HEK293 (cell line): ENCODE measurements around the gene JMJD7.

ENCODE experiments used
- CTCF ChIA-PET: fragments of 350-600 bp; formaldehyde crosslinking; extraction: SDS; loops from one replicate; lab custom pipeline; 2021; ENCODE audit warnings: antibody characterized with exemption; lab: Yijun Ruan, JAX
- POLR2A ChIA-PET: fragments of 300-600 bp; formaldehyde crosslinking; extraction: SDS; loops from one replicate; lab custom pipeline; 2020; ENCODE audit warnings: antibody characterized with exemption, inconsistent platforms; lab: Yijun Ruan, JAX
- H3K27ac ChIP-seq: fragments of 200-500 bp; sonication (Bioruptor generic); 2 replicates; pipeline ENCODE4 v1.5.1; 2014; ENCODE audit warnings: low read depth, low read length, control low read depth, inconsistent platforms; ENCODE audit errors: extremely low read depth
- H3K36me3 ChIP-seq, 2 experiments: fragments of 200-500 bp in 1 of 2; sonication (Bioruptor generic) in 1 of 2; 1 replicate in 1 of 2; 2 replicates in 1 of 2; pipeline ENCODE4 v1.5.1; 2014 to 2017; ENCODE audit warnings: inconsistent platforms in 2 of 2, low read length in 2 of 2; ENCODE audit not compliant: control insufficient read depth in 2 of 2, insufficient read depth in 1 of 2
- H3K4me1 ChIP-seq: fragments of 200-500 bp; sonication (Bioruptor generic); 2 replicates; pipeline ENCODE4 v1.5.1; 2014; ENCODE audit warnings: mild to moderate bottlenecking, low read length, inconsistent platforms; ENCODE audit not compliant: control insufficient read depth, insufficient read depth
- H3K4me3 ChIP-seq: 2 replicates; pipeline ENCODE4 v1.5.1; 2011; ENCODE audit warnings: low read depth, mild to moderate bottlenecking, control low read depth, low read length, moderate library complexity
- H3K9me3 ChIP-seq: fragments of 200-500 bp; sonication (Bioruptor generic); 2 replicates; pipeline ENCODE4 v1.5.1; 2014; ENCODE audit warnings: low read depth, low read length, inconsistent platforms; ENCODE audit not compliant: control insufficient read depth, insufficient read depth
- GFI1B ChIP-seq: fragments of 450-650 bp; formaldehyde crosslinking; IDR thresholded peaks from 2 replicates; pipeline ENCODE4 v1.5.1; 2016; ENCODE audit warnings: missing biosample characterization, missing genetic modification characterization
- HOXC10 ChIP-seq: sonication (generic); formaldehyde crosslinking; IDR thresholded peaks from 2 replicates; pipeline ENCODE4 v1.8.1; 2023; ENCODE audit warnings: mild to moderate bottlenecking, missing genetic modification reagents
- KLF1 ChIP-seq: fragments of 450-650 bp; formaldehyde crosslinking; IDR thresholded peaks from 2 replicates; pipeline ENCODE4 v1.5.1; 2016; ENCODE audit warnings: missing biosample characterization, missing genetic modification characterization
- KLF10 ChIP-seq: fragments of 450-650 bp; IDR thresholded peaks from 2 replicates; pipeline ENCODE4 v1.5.1; 2018; ENCODE audit warnings: missing biosample characterization, mild to moderate bottlenecking, missing genetic modification characterization
- SCRT1 ChIP-seq: fragments of 450-650 bp; formaldehyde crosslinking; IDR thresholded peaks from 2 replicates; pipeline ENCODE4 v1.5.1; 2016; ENCODE audit warnings: missing biosample characterization, missing genetic modification characterization, borderline replicate concordance
- SP2 ChIP-seq: fragments of 450-650 bp; formaldehyde crosslinking; IDR thresholded peaks from 2 replicates; pipeline ENCODE4 v1.5.1; 2016; ENCODE audit warnings: missing biosample characterization, missing genetic modification characterization
- SP3 ChIP-seq: fragments of 450-650 bp; formaldehyde crosslinking; IDR thresholded peaks from 2 replicates; pipeline ENCODE4 v1.5.1; 2016; ENCODE audit warnings: missing biosample characterization, missing genetic modification characterization
- TRIM28 ChIP-seq: IDR thresholded peaks from 2 replicates; pipeline ENCODE4 v1.6.1; 2011; ENCODE audit warnings: low read length, control low read depth, borderline replicate concordance
- YY2 ChIP-seq: fragments of 450-650 bp; formaldehyde crosslinking; IDR thresholded peaks from 2 replicates; pipeline ENCODE4 v1.5.1; 2016; ENCODE audit warnings: missing biosample characterization, missing genetic modification characterization
- ZBTB17 ChIP-seq: fragments of 450-650 bp; formaldehyde crosslinking; IDR thresholded peaks from 2 replicates; pipeline ENCODE4 v1.5.1; 2016; ENCODE audit warnings: missing biosample characterization, missing genetic modification characterization
- ZFHX2 ChIP-seq: fragments of 450-650 bp; formaldehyde crosslinking; conservative IDR thresholded peaks from 2 replicates; pipeline ENCODE4 v1.5.1; 2016; ENCODE audit warnings: missing biosample characterization, missing genetic modification characterization
- ZNF140 ChIP-seq: fragments of 450-650 bp; formaldehyde crosslinking; IDR thresholded peaks from 2 replicates; pipeline ENCODE4 v1.5.1; 2016; ENCODE audit warnings: missing biosample characterization, missing genetic modification characterization
- ZNF146 ChIP-seq: fragments of 450-650 bp; formaldehyde crosslinking; IDR thresholded peaks from 2 replicates; pipeline ENCODE4 v1.5.1; 2016; ENCODE audit warnings: missing biosample characterization, missing genetic modification characterization
- ZNF223 ChIP-seq: fragments of 450-650 bp; formaldehyde crosslinking; IDR thresholded peaks from 2 replicates; pipeline ENCODE4 v1.5.1; 2016; ENCODE audit warnings: missing biosample characterization, missing genetic modification characterization
- ZNF26 ChIP-seq: fragments of 450-650 bp; formaldehyde crosslinking; IDR thresholded peaks from 2 replicates; pipeline ENCODE4 v1.5.1; 2016; ENCODE audit warnings: missing biosample characterization, missing genetic modification characterization
- ZNF341 ChIP-seq: fragments of 450-650 bp; formaldehyde crosslinking; IDR thresholded peaks from 2 replicates; pipeline ENCODE4; 2016; ENCODE audit warnings: low read depth, missing biosample characterization, missing genetic modification characterization
- ZNF48 ChIP-seq: fragments of 450-650 bp; formaldehyde crosslinking; IDR thresholded peaks from 2 replicates; pipeline ENCODE4 v1.5.1; 2016; ENCODE audit warnings: missing biosample characterization, missing genetic modification characterization
- ZNF513 ChIP-seq: fragments of 450-650 bp; IDR thresholded peaks from 2 replicates; pipeline ENCODE4 v1.5.1; 2018; ENCODE audit warnings: missing biosample characterization, missing genetic modification characterization
- ZNF549 ChIP-seq: fragments of 450-650 bp; IDR thresholded peaks from 2 replicates; pipeline ENCODE4 v1.5.1; 2018; ENCODE audit warnings: missing biosample characterization, missing genetic modification characterization, mild to moderate bottlenecking, inconsistent platforms, moderate library complexity
- ZNF555 ChIP-seq: fragments of 450-650 bp; formaldehyde crosslinking; conservative IDR thresholded peaks from 2 replicates; pipeline ENCODE4 v1.5.1; 2017; ENCODE audit warnings: missing biosample characterization, mild to moderate bottlenecking, missing genetic modification characterization, inconsistent platforms
- ZNF558 ChIP-seq: fragments of 450-650 bp; formaldehyde crosslinking; IDR thresholded peaks from 2 replicates; pipeline ENCODE4 v1.5.1; 2016; ENCODE audit warnings: missing biosample characterization, missing genetic modification characterization
- ZNF658 ChIP-seq: fragments of 450-650 bp; formaldehyde crosslinking; IDR thresholded peaks from 2 replicates; pipeline ENCODE4; 2016; ENCODE audit warnings: missing biosample characterization, missing genetic modification characterization
- ZNF701 ChIP-seq: fragments of 450-650 bp; formaldehyde crosslinking; IDR thresholded peaks from 2 replicates; pipeline ENCODE4 v1.5.1; 2016; ENCODE audit warnings: missing biosample characterization, missing genetic modification characterization
- ZNF747 ChIP-seq: fragments of 450-650 bp; formaldehyde crosslinking; IDR thresholded peaks from 2 replicates; pipeline ENCODE4 v1.5.1; 2016; ENCODE audit warnings: missing biosample characterization, missing genetic modification characterization
- ZNF777 ChIP-seq: fragments of 450-650 bp; formaldehyde crosslinking; IDR thresholded peaks from 2 replicates; pipeline ENCODE4 v1.5.1; 2017; ENCODE audit warnings: missing biosample characterization, missing genetic modification characterization, borderline replicate concordance
- ZNF837 ChIP-seq: fragments of 450-650 bp; formaldehyde crosslinking; IDR thresholded peaks from 2 replicates; pipeline ENCODE4 v1.5.1; 2016; ENCODE audit warnings: missing biosample characterization, missing genetic modification characterization
- ZSCAN30 ChIP-seq: fragments of 450-650 bp; IDR thresholded peaks from 2 replicates; pipeline ENCODE4 v1.5.1; 2018; ENCODE audit warnings: missing biosample characterization, mild to moderate bottlenecking, missing genetic modification characterization, moderate library complexity

JMJD7 gene

GRCh38 chr15:41816788-41817187, 11.1 kb upstream of the JMJD7 start:
- no peak overlapping the region for H3K4me3 ChIP-seq
- ChIA-PET POLR2A (no interaction called here), CTCF (interaction anchor here (0.5 to 0.7 kb wide), 2 partner anchors 8 to 32 kb away, joined by 3 read pairs; no protein-coding TSS in a partner anchor)
- no peaks in the 10 kb centered on the region for H3K9me3 ChIP-seq
- H3K36me3 ChIP-seq = peaks cover 0 to 52% of the 10 kb centered on the region in 2 experiments; a peak in 1 of 3 replicates
- no peaks in the 10 kb centered on the region for H3K4me1 ChIP-seq
- TF ChIP-seq ZBTB17 (tag by site-specific recombination) (no peak), ZNF513 (tag by site-specific recombination) (no peak), ZNF549 (tag by site-specific recombination) (no peak), ZNF837 (tag by site-specific recombination) (no peak), TRIM28 (no peak)
- H3K27ac ChIP-seq = no peak overlapping the region

GRCh38 chr15:41817327-41817726, 10.6 kb upstream of the JMJD7 start:
- no peaks in the 10 kb centered on the region for H3K4me1 ChIP-seq

DNA sequence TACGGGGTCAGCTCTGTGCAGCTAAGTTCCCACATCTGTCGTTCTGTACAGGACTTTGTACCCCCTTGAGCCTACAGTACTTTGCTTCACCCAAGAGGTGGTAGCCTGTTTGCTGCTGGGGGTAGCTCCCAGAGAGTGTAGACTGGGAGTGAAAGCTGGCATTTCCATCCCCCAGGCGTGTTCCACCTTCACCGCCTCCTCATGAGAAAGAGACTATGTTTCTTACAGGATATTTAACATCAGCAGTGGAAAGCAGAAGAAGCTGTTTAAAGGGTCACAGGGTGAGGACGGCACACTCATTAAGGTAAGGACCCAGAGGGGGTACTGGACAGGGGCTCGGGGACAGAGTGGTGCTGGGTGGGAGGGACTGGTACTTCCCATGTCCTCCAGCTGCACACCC, 10.1 kb upstream of the JMJD7 start:
- POLR2A ChIA-PET = no interaction called here
- H3K4me1 ChIP-seq = no peaks in the 10 kb centered on the region
- no peak for TF ChIP-seq GFI1B (tag by site-specific recombination)
- TF ChIP-seq ZSCAN30 = no peak
- TF ChIP-seq KLF10 (tag by site-specific recombination) = no peak
- TF ChIP-seq SCRT1 = no peak

More at GRCh38 chr15:41817327-41817726, 10.6 kb upstream of the JMJD7 start:
- H3K9me3 ChIP-seq = no peaks in the 10 kb centered on the region
- POLR2A ChIA-PET = no interaction called here
- TF ChIP-seq KLF1 (tag by site-specific recombination) (peak; percentile 86), ZNF777 (tag by site-specific recombination) (no peak)
- TF ChIP-seq, all 188 proteins: peak for 1
- H3K27ac ChIP-seq = no peak overlapping the region
- no peak overlapping the region for H3K4me3 ChIP-seq
- CTCF ChIA-PET = interaction anchor here (0.5 to 0.9 kb wide), 3 partner anchors 9 to 33 kb away, joined by 3 to 4 read pairs (median 3); no protein-coding TSS in a partner anchor
- H3K36me3 ChIP-seq = peaks cover 0 to 52% of the 10 kb centered on the region in 2 experiments; a peak in 1 of 3 replicates

DNA sequence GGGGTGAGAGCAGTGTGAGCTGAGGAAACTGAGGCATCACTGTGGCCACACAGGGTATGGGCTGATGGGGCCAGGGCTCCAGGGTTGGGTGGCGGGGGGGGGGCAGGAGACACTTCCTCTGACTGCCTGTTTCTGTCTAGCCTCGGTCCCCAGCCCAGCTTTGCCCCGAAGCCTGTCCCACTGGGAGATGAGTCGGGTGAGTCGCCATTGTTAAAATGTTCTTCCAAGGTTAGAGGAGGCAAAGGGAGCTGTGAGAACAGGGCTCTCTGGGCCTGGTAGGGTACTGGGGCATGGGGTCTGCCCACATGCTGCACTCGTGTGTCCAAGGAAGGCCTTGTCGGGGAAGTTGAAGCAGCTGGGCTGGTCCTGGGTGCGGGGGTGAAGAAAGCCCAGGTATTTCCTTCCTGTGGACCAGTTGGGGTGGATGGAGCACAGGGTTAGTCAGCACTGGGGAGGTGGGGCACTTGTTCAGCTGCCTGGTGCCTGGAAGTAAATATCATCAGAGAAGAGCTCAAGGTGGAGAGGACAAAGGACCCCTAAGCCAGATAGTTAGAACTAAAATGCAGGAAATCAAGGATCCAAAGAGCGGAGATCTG, 8.3 kb upstream of the JMJD7 start:
- H3K9me3 ChIP-seq = no peaks in the 10 kb centered on the region
- ChIA-PET CTCF (interaction anchor here (0.6 to 1.2 kb wide), 3 partner anchors 9 to 37 kb away, joined by 3 read pairs; no protein-coding TSS in a partner anchor), POLR2A (no interaction called here)
- no peaks in the 10 kb centered on the region for H3K4me1 ChIP-seq
- H3K4me3 ChIP-seq = no peak overlapping the region
- peaks cover 0 to 59% of the 10 kb centered on the region in 2 experiments; a peak in 1 of 3 replicates for H3K36me3 ChIP-seq
- H3K27ac ChIP-seq = no peak overlapping the region
- no peak for TF ChIP-seq ZNF558 (tag by site-specific recombination)
- no peak for TF ChIP-seq SP3 (tag by site-specific recombination)
- no peak for TF ChIP-seq ZNF146 (tag by site-specific recombination)
- TF ChIP-seq ZNF341 = no peak
- no peak for TF ChIP-seq ZNF223 (tag by site-specific recombination)
- no peak for TF ChIP-seq ZNF658 (tag by site-specific recombination)
- TF ChIP-seq ZNF48 (tag by site-specific recombination) = no peak
- no peak for TF ChIP-seq ZNF26 (tag by site-specific recombination)
- TF ChIP-seq YY2 (tag by site-specific recombination) = no peak
- TF ChIP-seq ZFHX2 (tag by site-specific recombination) = no peak
- TF ChIP-seq ZNF140 (tag by site-specific recombination) = no peak
- TF ChIP-seq ZNF701 (tag by site-specific recombination) = no peak
- TF ChIP-seq ZNF555 (tag by site-specific recombination) = no peak
- no peak for TF ChIP-seq HOXC10 (CRISPR knock-in tag)
- no peak for TF ChIP-seq SP2 (tag by site-specific recombination)
- no peak for TF ChIP-seq ZNF747 (tag by site-specific recombination)

More for the DNA sequence above, 10.1 kb upstream of the JMJD7 start:
- H3K36me3 ChIP-seq = peaks cover 0 to 55% of the 10 kb centered on the region in 2 experiments; a peak in 1 of 3 replicates
- no peaks in the 10 kb centered on the region for H3K9me3 ChIP-seq
- CTCF ChIA-PET = interaction anchor here (0.7 to 0.9 kb wide), 2 partner anchors 10 to 33 kb away, joined by 3 to 4 read pairs; no protein-coding TSS in a partner anchor
- H3K27ac ChIP-seq = no peak overlapping the region
- H3K4me3 ChIP-seq = no peak overlapping the region
